Adrenal gland (tissue), 5 donors: ENCODE measurements around the gene PHC3.

Source experiments
- POLR2A ChIP-seq, 2 donors: fragments of 450-650 bp; IDR thresholded peaks; one replicate each; pipeline ENCODE4 v1.6.1; 2017; ENCODE audit warnings: antibody characterized with exemption in 2 of 2, mild to moderate bottlenecking in 2 of 2, moderate library complexity in 1 of 2
- TF ChIP-seq, protein P1 (sequence below), 6 experiments: fragments of 450-650 bp in 4 of 6; fragments of 200-600 bp in 2 of 6; sonication (generic) in 1 of 6; IDR thresholded peaks; 1 replicate in 5 of 6; 2 replicates in 1 of 6; pipeline versions ENCODE4 v1.5.1 to v1.8.0; 2016 to 2021; ENCODE audit warnings: antibody characterized with exemption in 6 of 6, mild to moderate bottlenecking in 2 of 6, moderate library complexity in 1 of 6
- donor health status: DM: no; HTN: no; CAD: no.

DNA sequence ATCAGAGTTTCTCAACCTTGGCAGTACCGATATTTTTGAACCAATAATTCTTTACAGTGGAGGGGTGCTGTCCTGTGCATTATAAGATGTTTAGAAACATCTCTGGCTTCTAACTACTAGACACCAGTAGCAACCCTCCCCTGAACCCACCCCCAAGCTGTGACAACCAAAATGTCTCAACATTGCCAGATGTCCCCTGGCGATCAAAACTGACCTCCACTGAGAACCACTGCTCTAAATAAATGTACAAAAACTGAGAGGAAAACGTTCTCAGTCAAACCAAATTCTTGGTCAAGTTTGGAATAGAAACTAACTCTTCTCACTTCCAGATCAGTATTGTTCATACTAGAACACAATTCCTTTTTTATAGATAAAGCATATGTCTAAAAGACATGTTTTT is 85.2 kb downstream of the PHC3 start:
- TF ChIP-seq, protein P1, sequence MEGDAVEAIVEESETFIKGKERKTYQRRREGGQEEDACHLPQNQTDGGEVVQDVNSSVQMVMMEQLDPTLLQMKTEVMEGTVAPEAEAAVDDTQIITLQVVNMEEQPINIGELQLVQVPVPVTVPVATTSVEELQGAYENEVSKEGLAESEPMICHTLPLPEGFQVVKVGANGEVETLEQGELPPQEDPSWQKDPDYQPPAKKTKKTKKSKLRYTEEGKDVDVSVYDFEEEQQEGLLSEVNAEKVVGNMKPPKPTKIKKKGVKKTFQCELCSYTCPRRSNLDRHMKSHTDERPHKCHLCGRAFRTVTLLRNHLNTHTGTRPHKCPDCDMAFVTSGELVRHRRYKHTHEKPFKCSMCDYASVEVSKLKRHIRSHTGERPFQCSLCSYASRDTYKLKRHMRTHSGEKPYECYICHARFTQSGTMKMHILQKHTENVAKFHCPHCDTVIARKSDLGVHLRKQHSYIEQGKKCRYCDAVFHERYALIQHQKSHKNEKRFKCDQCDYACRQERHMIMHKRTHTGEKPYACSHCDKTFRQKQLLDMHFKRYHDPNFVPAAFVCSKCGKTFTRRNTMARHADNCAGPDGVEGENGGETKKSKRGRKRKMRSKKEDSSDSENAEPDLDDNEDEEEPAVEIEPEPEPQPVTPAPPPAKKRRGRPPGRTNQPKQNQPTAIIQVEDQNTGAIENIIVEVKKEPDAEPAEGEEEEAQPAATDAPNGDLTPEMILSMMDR (IDR thresholded peaks at IDR 0.05): no peak
- no peak for TF ChIP-seq POLR2A (IDR thresholded peaks at IDR 0.05)
